K562 (cell line): Measurements from ENCODE around the gene DDX41. TPM values are rescaled to one million over a fixed set of nuclear protein-coding genes. Genes with fewer than 3 reads are reported as not detected.

Experiments
- ARHGAP35 ChIP-seq: fragments of 450-650 bp; IDR thresholded peaks from 2 replicates; pipeline ENCODE4 v1.6.1; 2018; ENCODE audit not compliant: partially characterized antibody
- ELF1 ChIP-seq: fragments of 200-800 bp; sonication (Bioruptor generic); IDR thresholded peaks from 2 replicates; pipeline ENCODE4 v1.6.1; 2016; ENCODE audit warnings: missing genetic modification characterization, missing compliant biosample characterization
- HMBOX1 ChIP-seq: sonication (generic); IDR thresholded peaks from 2 replicates; pipeline ENCODE4 v1.6.1; 2016
- KDM2B ChIP-seq: fragments of 250-450 bp; sonication (Bioruptor Pico); IDR thresholded peaks from 2 replicates; pipeline ENCODE4 v1.8.0; 2021; ENCODE audit warnings: mild to moderate bottlenecking, moderate library complexity
- MAFG ChIP-seq: fragments of 450-650 bp; conservative IDR thresholded peaks from 2 replicates; pipeline ENCODE4 v1.6.1; 2016; ENCODE audit warnings: missing genetic modification characterization, missing compliant biosample characterization
- NR4A1 ChIP-seq, 2 experiments: fragments of 250-450 bp in 1 of 2; fragments of 450-650 bp in 1 of 2; sonication (Bioruptor Pico) in 1 of 2; IDR thresholded peaks; 2 replicates each; pipeline versions ENCODE4 v1.4.0 to v1.6.1; 2016 to 2020; ENCODE audit warnings: mild to moderate bottlenecking in 2 of 2, missing compliant biosample characterization in 1 of 2, missing genetic modification characterization in 1 of 2, moderate library complexity in 1 of 2
- POLR2H ChIP-seq: IDR thresholded peaks from 2 replicates; pipeline ENCODE4 v1.6.1; 2016; ENCODE audit warnings: missing genetic modification characterization, low read depth, mild to moderate bottlenecking, control low read depth, missing compliant biosample characterization, moderate library complexity
- RBFOX2 ChIP-seq: fragments of 200-400 bp; formaldehyde crosslinking; IDR thresholded peaks from 2 replicates; pipeline ENCODE4 v1.6.1; 2017; ENCODE audit warnings: low read depth, mild to moderate bottlenecking, low read length, moderate library complexity
- SLC30A9 ChIP-seq: fragments of 250-450 bp; sonication (Bioruptor Pico); IDR thresholded peaks from 2 replicates; pipeline ENCODE4 v1.8.0; 2022; ENCODE audit warnings: mild to moderate bottlenecking, moderate library complexity
- ZBTB1 ChIP-seq: sonication (generic); formaldehyde crosslinking; IDR thresholded peaks from 2 replicates; pipeline ENCODE4 v1.8.1; 2023; ENCODE audit warnings: missing genetic modification reagents, low read depth, mild to moderate bottlenecking, borderline replicate concordance
- ZBTB8A ChIP-seq: fragments of 450-650 bp; IDR thresholded peaks from 2 replicates; pipeline ENCODE4 v1.6.1; 2018; ENCODE audit warnings: mild to moderate bottlenecking, moderate library complexity; ENCODE audit not compliant: partially characterized antibody
- ZC3H11A ChIP-seq: IDR thresholded peaks from 2 replicates; pipeline ENCODE4 v1.6.1; 2012; ENCODE audit warnings: low read depth, low read length, improper control_type of control experiment
- ZNF592 ChIP-seq: fragments of 450-650 bp; IDR thresholded peaks from 2 replicates; pipeline ENCODE4 v1.6.1; 2017; ENCODE audit warnings: antibody characterized with exemption, mild to moderate bottlenecking
- ZNF644 ChIP-seq: fragments of 200-800 bp; sonication (Bioruptor generic); IDR thresholded peaks from 2 replicates; pipeline ENCODE4 v1.6.1; 2016; ENCODE audit warnings: low read depth, missing genetic modification characterization, missing compliant biosample characterization
- polyA plus RNA-seq, 8 experiments: library from polyadenylated mRNA; depleted of rRNA in 4 of 8; stranded (reverse) in 5 of 8; unstranded in 3 of 8; fragments of >200 nt; fragmentation: Nextera tagmentation in 2 of 8; fragmentation: Illumina TruSeq in 1 of 8; extraction: Ambion mirVana in 2 of 8; extraction: Trizol in 1 of 8; gene quantifications; 2 replicates each; pipeline versions ENCODE4 v1.2.1 to v1.2.3, GENCODE V29; 2011 to 2014; ENCODE audit warnings: inconsistent platforms in 1 of 8, missing spikeins in 1 of 8
- total RNA-seq, 7 experiments: library from RNA; depleted of rRNA in 6 of 7; stranded (reverse); fragments of >200 nt in 6 of 7; fragmentation: Illumina TruSeq in 2 of 7; extraction: Trizol in 2 of 7; gene quantifications; 2 replicates each; pipeline versions ENCODE4 v1.2.1 to v1.2.3, GENCODE V29; 2011 to 2021; ENCODE audit warnings: low replicate concordance in 1 of 7
- TF ChIP-seq, protein P1 (sequence below): sonication (generic); formaldehyde crosslinking; IDR thresholded peaks from 2 replicates; pipeline ENCODE4 v1.8.1; 2022; ENCODE audit warnings: missing genetic modification reagents
- TF ChIP-seq, protein P2 (sequence below), 2 experiments: fragments of 450-650 bp in 1 of 2; IDR thresholded peaks; 2 replicates each; pipeline ENCODE4 v1.6.1; 2011 to 2017; ENCODE audit warnings: low read depth in 2 of 2, antibody characterized with exemption in 1 of 2, borderline replicate concordance in 1 of 2, low read length in 1 of 2, mild to moderate bottlenecking in 1 of 2, mixed read lengths in 1 of 2; ENCODE audit not compliant: control insufficient read depth in 1 of 2

The DDX41 gene
- total and polyA plus RNA-seq, 9 of the 15 experiments (the other 6 are each of a cell fraction or from before 2014, with no cell fraction given) = 38.2 to 284 (median 116) TPM

DNA sequence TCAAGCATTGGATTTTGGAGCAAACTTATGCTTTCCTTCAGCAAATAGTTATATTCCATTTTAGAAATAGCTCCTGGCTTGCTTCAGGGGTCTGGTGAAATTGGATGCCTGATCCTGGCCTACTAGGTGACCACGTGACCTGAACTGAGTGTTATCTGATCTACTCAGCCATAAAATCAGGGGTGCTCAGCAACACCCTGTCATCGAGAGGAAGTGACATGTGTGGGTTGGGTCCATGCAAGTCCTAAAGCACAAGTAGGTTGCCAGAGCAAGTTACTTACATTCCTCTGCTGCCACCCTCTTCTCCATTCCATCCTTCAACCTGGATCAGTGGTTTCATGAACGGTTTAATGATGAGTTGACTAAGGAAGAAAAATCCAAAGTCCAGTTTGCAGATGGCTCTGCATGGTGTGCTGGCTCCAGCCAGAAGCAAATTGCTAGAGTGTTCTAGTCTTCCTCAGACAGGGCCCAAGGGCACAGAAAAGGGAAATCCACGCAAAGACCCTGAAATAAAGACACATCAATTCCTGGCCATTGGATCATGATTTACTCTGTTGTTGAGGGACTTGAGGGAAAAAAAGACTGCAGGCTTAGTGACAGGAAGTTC is 40.4 kb upstream of the DDX41 start (continued):
- peak; percentile 78 for TF ChIP-seq ZNF592
- no peak for TF ChIP-seq NR4A1 (CRISPR knock-in tag; IDR thresholded peaks at IDR 0.05)
- TF ChIP-seq NR4A1 (tag; IDR thresholded peaks at IDR 0.05) = peak; percentile 62; the same call in 1 of the 2 replicates
- no peak for TF ChIP-seq MAFG (tag)
- TF ChIP-seq RBFOX2 = peak; percentile 42; the same call in 1 of the 2 replicates
- TF ChIP-seq HMBOX1 = peak; percentile 54; the same call in 1 of the 2 replicates
- TF ChIP-seq ARHGAP35 = no peak
- TF ChIP-seq SLC30A9 (CRISPR knock-in tag) = no peak
- no peak for TF ChIP-seq KDM2B (CRISPR knock-in tag)
- TF ChIP-seq ZC3H11A = no peak
- peak; percentile 82 for TF ChIP-seq ZNF644 (tag)
- TF ChIP-seq POLR2H (tag) = peak; percentile 69; the same call in 1 of the 2 replicates
- TF ChIP-seq ZBTB8A = no peak
- TF ChIP-seq, protein P1, sequence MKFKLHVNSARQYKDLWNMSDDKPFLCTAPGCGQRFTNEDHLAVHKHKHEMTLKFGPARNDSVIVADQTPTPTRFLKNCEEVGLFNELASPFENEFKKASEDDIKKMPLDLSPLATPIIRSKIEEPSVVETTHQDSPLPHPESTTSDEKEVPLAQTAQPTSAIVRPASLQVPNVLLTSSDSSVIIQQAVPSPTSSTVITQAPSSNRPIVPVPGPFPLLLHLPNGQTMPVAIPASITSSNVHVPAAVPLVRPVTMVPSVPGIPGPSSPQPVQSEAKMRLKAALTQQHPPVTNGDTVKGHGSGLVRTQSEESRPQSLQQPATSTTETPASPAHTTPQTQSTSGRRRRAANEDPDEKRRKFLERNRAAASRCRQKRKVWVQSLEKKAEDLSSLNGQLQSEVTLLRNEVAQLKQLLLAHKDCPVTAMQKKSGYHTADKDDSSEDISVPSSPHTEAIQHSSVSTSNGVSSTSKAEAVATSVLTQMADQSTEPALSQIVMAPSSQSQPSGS (CRISPR knock-in tag) = no peak
- TF ChIP-seq, protein P2, sequence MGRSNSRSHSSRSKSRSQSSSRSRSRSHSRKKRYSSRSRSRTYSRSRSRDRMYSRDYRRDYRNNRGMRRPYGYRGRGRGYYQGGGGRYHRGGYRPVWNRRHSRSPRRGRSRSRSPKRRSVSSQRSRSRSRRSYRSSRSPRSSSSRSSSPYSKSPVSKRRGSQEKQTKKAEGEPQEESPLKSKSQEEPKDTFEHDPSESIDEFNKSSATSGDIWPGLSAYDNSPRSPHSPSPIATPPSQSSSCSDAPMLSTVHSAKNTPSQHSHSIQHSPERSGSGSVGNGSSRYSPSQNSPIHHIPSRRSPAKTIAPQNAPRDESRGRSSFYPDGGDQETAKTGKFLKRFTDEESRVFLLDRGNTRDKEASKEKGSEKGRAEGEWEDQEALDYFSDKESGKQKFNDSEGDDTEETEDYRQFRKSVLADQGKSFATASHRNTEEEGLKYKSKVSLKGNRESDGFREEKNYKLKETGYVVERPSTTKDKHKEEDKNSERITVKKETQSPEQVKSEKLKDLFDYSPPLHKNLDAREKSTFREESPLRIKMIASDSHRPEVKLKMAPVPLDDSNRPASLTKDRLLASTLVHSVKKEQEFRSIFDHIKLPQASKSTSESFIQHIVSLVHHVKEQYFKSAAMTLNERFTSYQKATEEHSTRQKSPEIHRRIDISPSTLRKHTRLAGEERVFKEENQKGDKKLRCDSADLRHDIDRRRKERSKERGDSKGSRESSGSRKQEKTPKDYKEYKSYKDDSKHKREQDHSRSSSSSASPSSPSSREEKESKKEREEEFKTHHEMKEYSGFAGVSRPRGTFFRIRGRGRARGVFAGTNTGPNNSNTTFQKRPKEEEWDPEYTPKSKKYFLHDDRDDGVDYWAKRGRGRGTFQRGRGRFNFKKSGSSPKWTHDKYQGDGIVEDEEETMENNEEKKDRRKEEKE (IDR thresholded peaks at IDR 0.05; ENCODE audit: borderline replicate concordance in 1 of 2, control insufficient read depth in 1 of 2, low read depth in 2 of 2, low read length in 1 of 2) = no peak
- TF ChIP-seq ZBTB1 (CRISPR knock-in tag) = no peak
- no peak for TF ChIP-seq ELF1 (tag)
